Measurements from ENCODE around the gene KCNIP3.

- no peak for TF ChIP-seq YY1 (IDR thresholded peaks at IDR 0.05; ENCODE audit: insufficient read depth, insufficient read length)
- no peak for TF ChIP-seq SUZ12 (IDR thresholded peaks at IDR 0.05; ENCODE audit: extremely low read depth, insufficient read depth, insufficient read length)
- no peak for TF ChIP-seq ZNF274 (IDR thresholded peaks at IDR 0.05; ENCODE audit: low read depth, low read length)
Observed at GRCh38 chr2:95359031-95359430, 61.9 kb downstream of the KCNIP3 start.

Data from NT2/D1 (cell line).